Measurements from ENCODE around the gene SAFB. TPM values are rescaled to one million over a fixed set of nuclear protein-coding genes. Genes with fewer than 3 reads are reported as not detected.

SAFB gene
- total RNA-seq, 1 experiment from 2014 or later, result 135 TPM

GRCh38 chr19:5661483-5661882 lies 38.6 kb downstream of the SAFB start:
- BruUV-seq (replicated peaks), result no TSS peak
- intact Hi-C loops (cut with micrococcal nuclease), result no loop called here
- TF ChIP-seq, protein P1, sequence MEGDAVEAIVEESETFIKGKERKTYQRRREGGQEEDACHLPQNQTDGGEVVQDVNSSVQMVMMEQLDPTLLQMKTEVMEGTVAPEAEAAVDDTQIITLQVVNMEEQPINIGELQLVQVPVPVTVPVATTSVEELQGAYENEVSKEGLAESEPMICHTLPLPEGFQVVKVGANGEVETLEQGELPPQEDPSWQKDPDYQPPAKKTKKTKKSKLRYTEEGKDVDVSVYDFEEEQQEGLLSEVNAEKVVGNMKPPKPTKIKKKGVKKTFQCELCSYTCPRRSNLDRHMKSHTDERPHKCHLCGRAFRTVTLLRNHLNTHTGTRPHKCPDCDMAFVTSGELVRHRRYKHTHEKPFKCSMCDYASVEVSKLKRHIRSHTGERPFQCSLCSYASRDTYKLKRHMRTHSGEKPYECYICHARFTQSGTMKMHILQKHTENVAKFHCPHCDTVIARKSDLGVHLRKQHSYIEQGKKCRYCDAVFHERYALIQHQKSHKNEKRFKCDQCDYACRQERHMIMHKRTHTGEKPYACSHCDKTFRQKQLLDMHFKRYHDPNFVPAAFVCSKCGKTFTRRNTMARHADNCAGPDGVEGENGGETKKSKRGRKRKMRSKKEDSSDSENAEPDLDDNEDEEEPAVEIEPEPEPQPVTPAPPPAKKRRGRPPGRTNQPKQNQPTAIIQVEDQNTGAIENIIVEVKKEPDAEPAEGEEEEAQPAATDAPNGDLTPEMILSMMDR (IDR thresholded peaks at IDR 0.05; ENCODE audit: unreplicated experiment), result no peak
- Mint-ChIP-seq H3K4me1 (ENCODE audit: insufficient read depth, unreplicated experiment) (no peaks in the 10 kb centered on the region), H3K9me3 (ENCODE audit: unreplicated experiment) (no peaks in the 10 kb centered on the region), H3K4me3 (ENCODE audit: unreplicated experiment) (no peak overlapping the region), H3K36me3 (ENCODE audit: insufficient read depth, unreplicated experiment) (peaks cover 98% of the 10 kb centered on the region), H3K27me3 (ENCODE audit: insufficient read depth, unreplicated experiment) (no peaks in the 10 kb centered on the region), H3K27ac (ENCODE audit: low read depth, unreplicated experiment) (no peak overlapping the region)
- DNase-seq (ENCODE audit: unreplicated experiment), result no peak
- POLR2A ChIA-PET, result interaction anchor here (0.8 kb wide), 1 partner anchor 25 kb away, joined by 3 read pairs; no protein-coding TSS in a partner anchor
- CTCF ChIA-PET, result interaction anchor here (1.5 kb wide), 1 partner anchor 26 kb away, joined by 5 read pairs; no protein-coding TSS in a partner anchor

- Mint-ChIP-seq H3K4me3 (ENCODE audit: unreplicated experiment) (no peak overlapping the region), H3K9me3 (ENCODE audit: unreplicated experiment) (no peaks in the 10 kb centered on the region), H3K27me3 (ENCODE audit: insufficient read depth, unreplicated experiment) (no peaks in the 10 kb centered on the region), H3K4me1 (ENCODE audit: insufficient read depth, unreplicated experiment) (peaks cover 5% of the 10 kb centered on the region), H3K36me3 (ENCODE audit: insufficient read depth, unreplicated experiment) (peaks cover 98% of the 10 kb centered on the region), H3K27ac (ENCODE audit: low read depth, unreplicated experiment) (no peak overlapping the region)
- TF ChIP-seq, protein P1 (IDR thresholded peaks at IDR 0.05; ENCODE audit: unreplicated experiment), result no peak
- intact Hi-C loops (cut with micrococcal nuclease), result no loop called here
- BruUV-seq (replicated peaks), result no TSS peak
- no peak for DNase-seq (ENCODE audit: unreplicated experiment)
- ChIA-PET POLR2A (interaction anchor here (1.2 to 2.1 kb wide), 2 partner anchors 9 to 16 kb away, joined by 3 to 6 read pairs; partner anchors contain the start of gene MICOS13), CTCF (interaction anchor here (0.6 to 0.7 kb wide), 2 partner anchors 45 to 1456 kb away, joined by 3 read pairs; no protein-coding TSS in a partner anchor)
Measured at GRCh38 chr19:5663904-5664303, 41.0 kb downstream of the SAFB start.

DNA sequence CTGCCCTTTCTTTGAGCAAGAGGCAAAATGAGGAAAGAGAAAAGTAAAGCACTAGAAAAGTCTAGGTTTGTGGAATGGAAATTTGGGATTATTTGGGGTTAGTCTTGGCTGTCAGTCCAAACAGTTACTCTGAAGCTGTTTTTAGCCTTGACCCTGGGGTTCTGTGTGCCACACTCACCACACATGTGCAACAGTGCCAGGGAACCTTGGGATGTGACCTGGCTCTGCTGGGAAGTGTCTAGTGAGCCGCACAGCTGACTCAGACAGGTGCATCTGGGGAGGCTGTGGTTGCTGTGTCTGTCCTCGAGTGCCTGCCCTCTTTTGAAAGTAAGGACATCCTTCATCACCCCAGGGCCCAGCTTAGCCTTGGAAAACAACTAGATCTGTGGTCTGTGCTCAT lies 41.6 kb downstream of the SAFB start:
- peaks cover 98% of the 10 kb centered on the region for H3K36me3 Mint-ChIP-seq (ENCODE audit: insufficient read depth, unreplicated experiment)
- H3K27ac Mint-ChIP-seq (ENCODE audit: low read depth, unreplicated experiment), result no peak overlapping the region
- intact Hi-C loops (cut with micrococcal nuclease), result no loop called here
- TF ChIP-seq, protein P1 (IDR thresholded peaks at IDR 0.05; ENCODE audit: unreplicated experiment), result no peak
- ChIA-PET CTCF (interaction anchor here (0.6 to 0.7 kb wide), 2 partner anchors 45 to 146 kb away, joined by 3 read pairs; no protein-coding TSS in a partner anchor), POLR2A (interaction anchor here (1.2 to 2.1 kb wide), 3 partner anchors 10 to 15 kb away, joined by 3 to 8 read pairs (median 6); partner anchors contain the start of gene MICOS13)
- H3K4me3 Mint-ChIP-seq (ENCODE audit: unreplicated experiment), result no peak overlapping the region
- no peak for DNase-seq (ENCODE audit: unreplicated experiment)
- H3K9me3 Mint-ChIP-seq (ENCODE audit: unreplicated experiment), result no peaks in the 10 kb centered on the region
- no peaks in the 10 kb centered on the region for H3K27me3 Mint-ChIP-seq (ENCODE audit: insufficient read depth, unreplicated experiment)
- peaks cover 5% of the 10 kb centered on the region for H3K4me1 Mint-ChIP-seq (ENCODE audit: insufficient read depth, unreplicated experiment)
- BruUV-seq (replicated peaks), result no TSS peak

DNA sequence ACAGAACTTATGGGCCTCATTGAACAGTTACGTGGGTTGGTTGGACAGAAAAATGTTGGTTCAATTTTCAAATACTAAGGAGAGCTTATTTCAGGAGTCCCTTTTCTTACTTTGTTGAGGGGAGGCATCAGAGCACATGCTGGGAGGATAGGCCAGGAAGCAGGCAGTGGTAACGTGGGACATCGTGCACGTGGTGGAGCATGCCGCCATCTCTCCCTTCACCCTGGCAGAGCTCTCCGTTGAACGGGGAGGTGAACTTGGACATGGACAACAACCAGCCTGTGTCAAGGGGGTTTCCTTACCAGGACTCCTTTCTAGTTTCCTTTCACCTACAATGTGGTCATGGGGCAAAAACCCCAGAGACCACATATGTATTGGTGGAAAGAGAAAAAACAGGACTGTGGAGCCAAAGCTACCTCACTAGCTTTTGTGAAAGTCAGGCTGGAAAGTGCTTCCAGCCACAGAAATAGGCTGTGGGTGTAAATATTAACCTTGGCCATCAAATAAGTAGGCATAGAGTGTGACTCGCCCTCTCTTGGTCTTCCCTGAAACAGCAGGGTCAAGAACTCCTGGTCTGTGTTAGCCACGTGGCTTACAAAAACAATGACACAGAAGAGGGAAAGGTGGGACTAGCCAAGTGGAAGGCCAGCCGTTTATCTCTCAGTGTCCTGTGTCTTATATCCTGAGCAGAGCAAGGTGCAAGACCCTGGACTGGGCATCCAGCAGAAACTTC lies 43.1 kb downstream of the SAFB start:
- TF ChIP-seq, protein P1 (IDR thresholded peaks at IDR 0.05; ENCODE audit: unreplicated experiment), result no peak
- peaks cover 5% of the 10 kb centered on the region for H3K4me1 Mint-ChIP-seq (ENCODE audit: insufficient read depth, unreplicated experiment)
- intact Hi-C loops (cut with micrococcal nuclease), result no loop called here
- peak; percentile 64 for DNase-seq (ENCODE audit: unreplicated experiment)
- no peak overlapping the region for H3K4me3 Mint-ChIP-seq (ENCODE audit: unreplicated experiment)
- no peak overlapping the region for H3K27ac Mint-ChIP-seq (ENCODE audit: low read depth, unreplicated experiment)
- no peaks in the 10 kb centered on the region for H3K9me3 Mint-ChIP-seq (ENCODE audit: unreplicated experiment)
- peaks cover 99% of the 10 kb centered on the region for H3K36me3 Mint-ChIP-seq (ENCODE audit: insufficient read depth, unreplicated experiment)
- POLR2A ChIA-PET, result interaction anchor here (0.6 to 1.8 kb wide), 3 partner anchors 9 to 463 kb away, joined by 3 to 8 read pairs (median 4); no protein-coding TSS in a partner anchor
- CTCF ChIA-PET, result interaction anchor here (0.6 to 0.9 kb wide), 3 partner anchors 12 to 1239 kb away, joined by 3 to 4 read pairs (median 3); no protein-coding TSS in a partner anchor
- no peaks in the 10 kb centered on the region for H3K27me3 Mint-ChIP-seq (ENCODE audit: insufficient read depth, unreplicated experiment)
- no TSS peak for BruUV-seq (replicated peaks)

Data from MCF 10A (cell line).